ENCODE data around the gene UCHL5. TPM values are rescaled to one million over a fixed set of nuclear protein-coding genes. Genes with fewer than 3 reads are reported as not detected.
A peak's percentile ranks its signal among the peaks of the same experiment; 100 is the strongest.

Gene UCHL5
- total RNA-seq, 1 donor from 2014 or later: 28.5 TPM

DNA sequence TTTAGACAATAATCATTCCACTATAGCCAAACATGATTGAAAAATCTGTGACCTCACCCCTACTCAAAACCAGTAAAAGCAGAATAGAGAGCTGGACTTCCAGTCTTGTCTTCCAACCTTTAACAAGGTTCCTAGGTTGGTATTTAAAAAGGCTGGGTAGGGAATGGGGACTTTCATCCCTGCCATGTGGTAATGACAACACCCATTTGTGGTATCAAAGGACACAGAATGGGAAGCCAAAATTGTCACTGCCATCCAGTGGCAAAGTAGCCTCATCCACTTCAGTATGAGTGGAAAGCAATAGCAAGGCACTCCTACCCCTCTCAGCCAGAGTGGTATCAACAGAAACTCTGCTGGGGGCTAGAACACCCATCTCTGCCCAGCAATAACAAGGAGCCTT, 33.9 kb downstream of the UCHL5 start:
- peaks cover 4% of the 10 kb centered on the region for H3K4me1 Mint-ChIP-seq (ENCODE audit: low read depth)
- TF ChIP-seq, protein P1, sequence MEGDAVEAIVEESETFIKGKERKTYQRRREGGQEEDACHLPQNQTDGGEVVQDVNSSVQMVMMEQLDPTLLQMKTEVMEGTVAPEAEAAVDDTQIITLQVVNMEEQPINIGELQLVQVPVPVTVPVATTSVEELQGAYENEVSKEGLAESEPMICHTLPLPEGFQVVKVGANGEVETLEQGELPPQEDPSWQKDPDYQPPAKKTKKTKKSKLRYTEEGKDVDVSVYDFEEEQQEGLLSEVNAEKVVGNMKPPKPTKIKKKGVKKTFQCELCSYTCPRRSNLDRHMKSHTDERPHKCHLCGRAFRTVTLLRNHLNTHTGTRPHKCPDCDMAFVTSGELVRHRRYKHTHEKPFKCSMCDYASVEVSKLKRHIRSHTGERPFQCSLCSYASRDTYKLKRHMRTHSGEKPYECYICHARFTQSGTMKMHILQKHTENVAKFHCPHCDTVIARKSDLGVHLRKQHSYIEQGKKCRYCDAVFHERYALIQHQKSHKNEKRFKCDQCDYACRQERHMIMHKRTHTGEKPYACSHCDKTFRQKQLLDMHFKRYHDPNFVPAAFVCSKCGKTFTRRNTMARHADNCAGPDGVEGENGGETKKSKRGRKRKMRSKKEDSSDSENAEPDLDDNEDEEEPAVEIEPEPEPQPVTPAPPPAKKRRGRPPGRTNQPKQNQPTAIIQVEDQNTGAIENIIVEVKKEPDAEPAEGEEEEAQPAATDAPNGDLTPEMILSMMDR (IDR thresholded peaks at IDR 0.05; ENCODE audit: unreplicated experiment): no peak
- H3K27me3 Mint-ChIP-seq: no peaks in the 10 kb centered on the region
- DNase-seq (ENCODE audit: low spot score, unreplicated experiment): no peak
- no peak overlapping the region for H3K4me3 Mint-ChIP-seq (ENCODE audit: low read depth)
- no peak overlapping the region for H3K27ac Mint-ChIP-seq
- peaks cover 4% of the 10 kb centered on the region for H3K36me3 Mint-ChIP-seq (ENCODE audit: insufficient read depth)
- no peaks in the 10 kb centered on the region for H3K9me3 Mint-ChIP-seq (ENCODE audit: low read depth)

DNA sequence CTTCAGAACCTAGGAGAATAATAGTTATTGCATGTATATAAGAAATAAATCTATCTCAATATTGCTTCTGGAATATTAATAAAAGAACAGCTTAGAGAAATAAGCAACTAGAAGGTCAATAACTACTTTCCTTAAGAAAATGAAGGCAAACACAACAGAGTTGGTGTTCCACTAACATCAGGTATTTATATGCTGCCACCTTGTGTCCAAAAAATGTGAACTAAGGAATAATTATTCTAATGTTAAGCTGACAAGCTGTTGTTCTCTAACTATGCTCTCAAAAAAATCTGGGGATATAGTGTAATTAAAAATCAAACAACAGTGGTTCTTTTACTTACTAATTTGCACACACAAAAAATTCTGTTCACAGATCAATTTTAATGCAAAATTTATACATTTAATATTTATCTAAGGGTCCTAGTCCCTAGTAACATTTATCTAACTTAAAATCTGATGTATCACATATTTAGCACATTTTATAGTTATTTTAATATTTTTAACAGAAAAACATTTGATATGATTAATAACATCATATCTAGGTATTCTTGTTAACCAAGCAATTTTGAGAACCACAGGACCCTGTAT, 39.6 kb downstream of the UCHL5 start:
- H3K4me3 Mint-ChIP-seq (ENCODE audit: low read depth): no peak overlapping the region
- TF ChIP-seq, protein P1 (IDR thresholded peaks at IDR 0.05; ENCODE audit: unreplicated experiment): peak; percentile 70
- H3K4me1 Mint-ChIP-seq (ENCODE audit: low read depth): peaks cover 3% of the 10 kb centered on the region
- H3K27me3 Mint-ChIP-seq: no peaks in the 10 kb centered on the region
- H3K27ac Mint-ChIP-seq: no peak overlapping the region
- DNase-seq (ENCODE audit: low spot score, unreplicated experiment): no peak
- peaks cover 2% of the 10 kb centered on the region for H3K36me3 Mint-ChIP-seq (ENCODE audit: insufficient read depth)
- H3K9me3 Mint-ChIP-seq (ENCODE audit: low read depth): no peaks in the 10 kb centered on the region

DNA sequence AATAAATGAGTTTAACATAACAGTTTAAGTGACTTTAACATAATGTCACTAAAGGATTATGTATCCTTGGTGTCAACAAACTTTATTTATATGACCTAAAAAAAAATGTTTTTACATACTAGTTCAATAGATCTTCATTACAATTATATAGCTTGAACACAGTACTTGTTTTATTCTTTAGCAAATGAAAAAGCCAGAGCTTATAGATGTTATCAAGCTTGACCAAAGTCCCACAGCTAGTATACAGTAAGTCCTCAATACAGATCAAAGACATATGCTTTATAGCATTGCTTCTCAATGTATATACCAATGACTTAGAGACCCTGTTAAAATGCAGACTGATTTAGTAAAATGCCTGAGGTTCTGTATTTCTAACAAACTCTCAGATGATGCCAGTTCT, 42.4 kb downstream of the UCHL5 start:
- Mint-ChIP-seq H3K4me1 (ENCODE audit: low read depth) (peaks cover 7% of the 10 kb centered on the region), H3K27ac (no peak overlapping the region), H3K4me3 (ENCODE audit: low read depth) (no peak overlapping the region)

DNA sequence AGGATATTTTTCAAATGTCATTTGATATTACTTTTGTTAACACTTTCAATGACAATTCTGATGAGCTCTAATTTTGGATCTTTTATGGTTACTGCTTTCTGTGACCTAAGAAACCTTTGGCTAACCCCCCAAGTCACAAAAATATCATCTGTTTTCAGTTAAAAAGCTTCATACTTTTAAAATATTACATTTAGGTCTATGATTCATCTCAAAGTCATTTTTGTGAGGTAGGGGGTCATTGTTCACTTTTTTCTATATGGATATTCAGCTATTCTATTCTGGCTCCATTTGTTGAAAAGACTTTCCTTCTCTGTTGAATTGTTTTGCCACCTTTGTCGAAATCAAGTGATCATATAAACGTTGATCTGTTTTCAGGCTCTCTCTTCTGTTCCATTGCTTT, 44.8 kb downstream of the UCHL5 start:
- Mint-ChIP-seq H3K9me3 (ENCODE audit: low read depth) (no peaks in the 10 kb centered on the region), H3K27me3 (peaks cover 3% of the 10 kb centered on the region), H3K36me3 (ENCODE audit: insufficient read depth) (peaks cover 2% of the 10 kb centered on the region), H3K4me1 (ENCODE audit: low read depth) (peaks cover 11% of the 10 kb centered on the region), H3K4me3 (ENCODE audit: low read depth) (no peak overlapping the region), H3K27ac (no peak overlapping the region)
- TF ChIP-seq, protein P1 (IDR thresholded peaks at IDR 0.05; ENCODE audit: unreplicated experiment): no peak
- no peak for DNase-seq (ENCODE audit: low spot score, unreplicated experiment)

More for the DNA sequence above, 42.4 kb downstream of the UCHL5 start:
- Mint-ChIP-seq H3K36me3 (ENCODE audit: insufficient read depth) (peaks cover 2% of the 10 kb centered on the region), H3K9me3 (ENCODE audit: low read depth) (no peaks in the 10 kb centered on the region), H3K27me3 (peaks cover 3% of the 10 kb centered on the region)
- DNase-seq (ENCODE audit: low spot score, unreplicated experiment): no peak
- TF ChIP-seq, protein P1 (IDR thresholded peaks at IDR 0.05; ENCODE audit: unreplicated experiment): no peak

GRCh38 chr1:193013707-193014106, 45.5 kb downstream of the UCHL5 start:
- no peak overlapping the region for H3K4me3 Mint-ChIP-seq (ENCODE audit: low read depth)
- peaks cover 3% of the 10 kb centered on the region for H3K27me3 Mint-ChIP-seq
- no peaks in the 10 kb centered on the region for H3K9me3 Mint-ChIP-seq (ENCODE audit: low read depth)
- H3K27ac Mint-ChIP-seq: no peak overlapping the region
- TF ChIP-seq, protein P1 (IDR thresholded peaks at IDR 0.05; ENCODE audit: unreplicated experiment): no peak
- peaks cover 16% of the 10 kb centered on the region for H3K4me1 Mint-ChIP-seq (ENCODE audit: low read depth)
- no peak for DNase-seq (ENCODE audit: low spot score, unreplicated experiment)
- H3K36me3 Mint-ChIP-seq (ENCODE audit: insufficient read depth): peaks cover 2% of the 10 kb centered on the region
